Adipose tissue (tissue), 3 donors: ENCODE results near the gene GLI3. TPM values are rescaled to one million over a fixed set of nuclear protein-coding genes. Genes with fewer than 3 reads are reported as not detected.

Source experiments
- H3K27ac ChIP-seq: one replicate; pipeline ENCODE4 v1.5.1; 2013; ENCODE audit warnings: low read depth, low read length
- WGBS, 3 donors: extraction: QIAGEN DNeasy Blood & Tissue Kit; methylation state at CpG; one replicate each; pipeline ENCODE4 v1.1.7; 2013; 5-methylcytosine and 5-hydroxymethylcytosine counted together
- polyA plus RNA-seq, 3 donors: library from polyadenylated mRNA; stranded (reverse); fragments of 200-250 nt; gene quantifications; one replicate each; pipeline ENCODE4 v1.2.3, GENCODE V29; 2013
- donor health status: healthy with polysubstance abuse.
- donor health status: Bipolar disorder and iron deficiency.
- donor health status: healthy.

Gene GLI3
- polyA plus RNA-seq, 3 donors: 0.51 to 8.4 (median 6.5) TPM

DNA sequence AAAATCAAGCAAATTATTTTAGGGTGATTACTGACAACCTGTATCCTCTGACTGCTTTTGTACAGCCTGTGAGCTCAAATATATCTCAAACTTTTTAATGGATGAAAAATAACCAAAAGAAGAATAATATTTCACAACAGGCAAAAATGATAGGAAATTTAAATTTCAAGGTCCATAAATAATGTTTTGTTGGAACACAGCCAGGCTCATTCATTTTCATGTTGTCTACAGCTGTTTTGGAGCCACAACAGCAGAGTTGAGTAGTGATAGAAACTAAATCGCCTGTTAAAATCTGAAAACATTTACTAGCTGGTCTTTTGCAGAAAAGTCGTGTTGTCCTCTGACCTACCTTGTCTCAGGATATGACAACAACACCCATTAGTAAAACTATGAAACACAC is 75.9 kb downstream of the GLI3 start:
- 35 to 61% (median 53%) methylated on average over 2 of the region's 2 CpGs for WGBS, 3 donors
- H3K27ac ChIP-seq: no peak overlapping the region

DNA sequence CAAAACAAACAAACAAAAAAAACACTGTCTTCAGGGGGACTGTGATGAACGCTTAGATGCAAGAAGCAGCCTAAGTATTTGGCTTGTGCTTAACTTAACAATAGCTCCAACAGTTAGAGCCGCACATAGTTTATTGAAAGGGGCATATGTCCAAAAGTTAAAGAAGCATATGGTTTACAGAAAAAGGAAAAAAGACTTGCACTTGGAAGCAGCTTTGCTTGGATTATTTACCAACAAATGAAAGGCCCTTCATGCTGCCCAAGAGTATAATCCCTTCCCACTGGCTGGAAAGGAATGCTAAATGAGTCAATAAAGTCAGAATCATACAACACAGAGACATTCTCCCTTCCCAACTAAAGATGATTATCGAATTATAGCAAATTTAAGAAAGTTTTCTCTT is 77.9 kb downstream of the GLI3 start:
- WGBS, 3 donors: 56 to 71% (median 71%) methylated on average over 3 of the region's 3 CpGs

DNA sequence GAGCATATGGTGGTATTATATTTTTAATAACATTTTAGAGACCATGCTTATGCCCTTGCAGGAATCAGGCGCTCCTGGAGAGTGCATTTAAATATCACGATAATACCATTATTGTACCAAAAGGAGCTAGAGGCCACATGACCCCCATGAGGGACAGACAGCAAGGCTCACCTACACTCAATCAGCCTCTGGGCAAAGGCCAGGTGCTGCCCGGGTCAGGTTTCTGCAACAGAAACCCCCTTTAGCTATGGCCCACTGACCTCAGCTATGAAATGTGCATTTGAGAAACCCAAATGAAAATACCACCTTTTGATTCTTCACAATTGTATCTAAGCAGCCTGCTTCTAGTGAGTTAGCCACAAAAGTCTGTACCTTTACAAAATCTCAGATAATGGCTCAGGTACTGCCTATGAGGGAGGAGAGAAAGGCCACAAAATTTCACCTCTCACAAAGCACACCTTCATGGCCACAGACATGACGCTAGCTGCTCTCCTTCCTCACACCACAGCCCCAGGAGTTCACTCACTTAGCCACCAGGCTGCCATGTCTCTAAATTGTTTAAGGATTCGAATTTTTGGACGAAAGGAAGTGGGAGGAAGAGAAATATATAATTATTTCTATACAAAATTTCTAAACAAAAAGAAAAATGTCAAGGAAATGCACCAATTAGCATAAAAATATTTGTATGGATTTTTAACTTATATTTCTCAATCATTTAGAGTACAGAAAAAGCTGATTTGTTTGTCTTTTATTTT is 79.9 kb downstream of the GLI3 start:
- 70 to 89% (median 83%) methylated on average over 6 of the region's 6 CpGs for WGBS, 3 donors
- H3K27ac ChIP-seq: no peak overlapping the region

More for the DNA sequence above, 77.9 kb downstream of the GLI3 start:
- no peak overlapping the region for H3K27ac ChIP-seq

DNA sequence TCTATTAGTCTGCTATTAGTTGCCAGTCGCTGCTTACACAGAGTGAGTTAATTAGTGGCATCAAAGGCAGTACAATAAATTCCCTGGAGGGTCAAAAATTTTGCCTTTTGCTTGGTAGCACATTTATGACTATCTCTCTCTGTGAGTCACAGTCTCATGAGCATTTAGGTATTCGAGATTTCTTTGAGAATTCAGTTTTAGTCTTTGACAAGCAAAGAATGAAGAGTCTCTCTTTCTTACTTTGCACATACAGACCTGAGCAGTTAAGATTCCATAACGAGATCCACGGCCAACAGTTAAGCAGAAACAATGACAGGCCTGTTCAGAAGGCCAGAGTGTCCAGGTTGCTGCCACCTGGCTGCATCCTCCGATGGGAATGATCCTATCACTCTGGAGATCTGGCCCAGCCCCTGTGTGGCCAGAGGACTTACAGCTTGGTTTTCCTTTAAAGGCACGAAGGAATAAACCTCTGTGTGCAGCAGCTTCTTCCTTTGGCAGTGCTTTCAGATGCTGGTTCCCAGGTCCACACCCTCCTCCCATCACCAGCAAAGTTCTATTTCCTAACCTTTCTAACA is 80.6 kb downstream of the GLI3 start:
- 47 to 67% (median 64%) methylated on average over 6 of the region's 6 CpGs for WGBS, 3 donors
- H3K27ac ChIP-seq: no peak overlapping the region

DNA sequence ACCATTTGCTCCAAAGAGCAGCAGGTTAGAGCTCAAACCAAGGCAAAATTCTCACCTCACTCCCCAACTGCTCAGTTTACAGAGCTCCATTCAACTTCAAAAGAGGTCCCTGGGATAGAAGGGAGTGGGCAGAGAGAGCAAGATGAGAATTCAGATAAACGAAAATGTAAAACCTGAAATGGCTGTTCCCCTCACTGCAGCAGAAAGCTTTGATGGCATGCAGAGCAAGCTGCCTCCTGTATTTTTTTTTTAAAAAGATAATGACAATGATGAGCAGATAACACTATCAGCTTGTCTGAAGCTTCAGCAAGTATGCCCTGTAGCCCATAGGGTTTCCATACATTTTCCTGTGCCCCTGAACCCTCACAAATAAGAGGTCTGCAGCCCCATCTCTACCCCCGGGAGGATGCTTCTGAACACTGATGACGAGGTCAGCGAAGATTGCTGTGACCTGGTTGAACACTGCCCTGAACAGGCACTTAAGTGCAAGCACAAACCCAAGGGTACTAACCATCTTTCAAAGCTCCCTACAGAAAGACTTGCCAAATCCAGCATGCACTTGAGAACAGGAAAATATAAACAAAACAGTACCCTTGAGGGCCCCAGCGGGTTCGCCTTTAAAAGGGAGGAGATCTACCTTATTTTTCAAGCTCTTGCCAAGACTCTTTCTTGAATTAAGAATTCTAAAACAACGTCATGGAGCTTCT is 81.3 kb downstream of the GLI3 start:
- WGBS, 3 donors: 71 to 78% (median 77%) methylated on average over 7 of the region's 7 CpGs
- no peak overlapping the region for H3K27ac ChIP-seq

DNA sequence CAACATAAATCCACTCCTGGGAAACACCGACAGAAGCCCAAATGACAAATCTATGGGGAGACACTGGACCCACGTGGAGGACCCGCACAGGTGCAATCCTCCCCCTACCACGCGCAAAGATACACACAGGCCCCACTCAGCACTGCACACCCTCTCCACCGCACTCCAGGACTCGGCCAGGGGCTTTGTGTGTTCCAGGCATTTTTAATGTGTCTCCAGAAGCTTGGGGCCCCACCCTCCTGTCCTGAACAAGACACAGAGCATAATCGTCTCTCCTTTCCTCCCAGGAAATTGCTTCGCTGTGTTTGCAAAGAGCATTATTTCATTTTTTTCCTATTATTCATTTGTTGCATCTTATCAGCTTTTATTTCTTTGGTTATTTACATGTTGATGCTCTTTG is 82.8 kb downstream of the GLI3 start:
- 59 to 72% (median 62%) methylated on average over 9 of the region's 9 CpGs for WGBS, 3 donors
- no peak overlapping the region for H3K27ac ChIP-seq

DNA sequence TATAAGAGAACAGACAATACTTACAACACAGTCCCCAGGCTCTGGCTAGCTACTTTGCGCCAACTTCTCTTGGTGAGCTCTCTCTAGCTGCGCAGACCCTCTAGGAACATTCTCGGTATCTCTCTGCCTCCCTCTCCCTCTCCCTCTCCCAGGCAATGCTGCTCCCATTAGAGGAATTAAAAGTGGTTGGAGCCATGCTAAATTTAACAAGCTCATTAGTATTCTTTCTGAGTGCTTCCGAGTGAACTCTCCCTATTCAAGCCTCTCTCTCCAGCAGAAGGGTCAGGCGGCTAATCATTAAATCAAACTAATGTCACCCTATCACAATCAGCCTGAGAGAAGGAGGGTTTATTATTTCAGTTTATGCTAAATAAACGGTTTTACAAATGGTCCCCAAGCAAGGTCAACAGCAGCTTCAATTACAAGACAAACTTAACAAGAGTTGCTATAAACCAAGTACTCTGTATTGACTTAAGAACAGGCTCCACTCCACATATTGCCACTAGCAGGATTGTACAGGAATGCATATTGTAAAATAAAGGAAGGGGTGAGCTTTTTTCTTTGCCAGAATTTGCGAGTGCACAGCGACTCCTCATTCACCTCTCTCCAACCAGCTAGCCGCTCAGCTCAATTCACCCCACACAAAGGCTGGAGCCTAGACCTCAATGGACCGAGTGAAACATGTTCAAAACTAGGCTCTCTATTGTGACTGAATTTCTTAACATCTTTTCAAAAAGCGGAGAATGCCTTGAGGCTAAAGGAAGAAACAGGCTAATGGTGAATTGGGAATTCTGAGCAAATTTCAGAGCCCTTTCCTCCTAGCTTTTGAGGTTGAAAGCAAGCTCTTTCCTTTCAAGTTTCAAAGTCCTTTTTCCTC is 84.4 kb downstream of the GLI3 start:
- WGBS, 3 donors: 38 to 78% (median 71%) methylated on average over 11 of the region's 11 CpGs
- H3K27ac ChIP-seq: no peak overlapping the region

DNA sequence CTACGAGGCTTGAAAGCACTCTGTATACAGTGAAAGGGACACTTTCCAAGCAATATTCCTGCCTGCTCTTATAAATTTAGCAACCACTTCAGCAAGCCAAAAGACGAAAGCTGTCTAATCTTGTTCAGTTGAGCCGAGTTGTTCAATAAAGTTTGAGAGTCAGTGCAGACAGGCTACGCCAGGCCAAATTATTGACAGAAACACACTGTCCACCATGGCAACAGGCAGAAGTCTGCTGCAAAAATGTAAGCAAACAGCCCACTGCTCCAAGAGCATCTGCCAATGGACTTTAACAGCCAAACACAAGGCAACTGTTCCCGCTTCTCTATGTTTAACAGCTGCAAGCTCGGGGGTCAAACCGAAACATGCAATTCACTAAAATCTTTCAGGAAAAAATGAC is 85.7 kb downstream of the GLI3 start:
- H3K27ac ChIP-seq: no peak overlapping the region

DNA sequence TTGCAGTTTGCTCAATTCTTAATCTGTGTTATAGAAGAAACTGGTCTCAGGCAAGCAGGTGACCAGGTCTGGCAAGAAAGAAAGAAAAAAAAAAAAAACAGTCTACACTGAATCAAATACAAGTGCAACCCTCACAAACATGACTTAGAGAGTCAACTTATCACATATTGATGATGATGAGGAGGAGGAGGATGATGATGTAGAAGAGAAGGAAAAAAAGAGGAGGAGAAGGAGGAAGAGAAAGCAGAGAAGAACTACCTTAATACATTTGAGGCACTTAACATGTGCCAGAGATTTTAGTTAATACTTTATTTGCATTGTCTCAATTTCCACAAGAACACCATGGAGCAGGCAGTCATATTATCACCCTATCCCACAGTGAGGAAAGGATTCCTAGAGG is 91.5 kb downstream of the GLI3 start:
- H3K27ac ChIP-seq: no peak overlapping the region

More for the DNA sequence above, 85.7 kb downstream of the GLI3 start:
- 40 to 60% (median 59%) methylated on average over 7 of the region's 7 CpGs for WGBS, 3 donors

DNA sequence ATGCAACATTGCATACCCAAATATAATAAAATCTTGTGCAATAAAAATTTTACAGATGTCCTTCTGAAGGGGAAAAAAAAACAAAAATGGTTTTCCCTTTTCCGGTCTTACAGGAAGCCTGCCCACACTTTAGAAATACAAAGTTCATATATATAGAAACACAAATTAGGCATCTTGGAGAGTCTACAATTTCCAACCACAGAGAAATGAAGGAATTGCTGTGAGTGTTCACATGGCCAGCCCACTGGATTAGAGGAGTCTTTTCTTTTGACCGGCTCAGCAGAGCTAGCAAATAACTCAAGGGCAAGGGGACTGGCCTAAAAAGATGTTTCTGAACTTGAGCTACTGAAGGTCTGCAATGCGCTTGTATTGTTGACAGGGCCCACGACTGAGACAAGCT is 92.4 kb downstream of the GLI3 start:
- 50 to 54% (median 51%) methylated on average over 4 of the region's 4 CpGs for WGBS, 3 donors
- no peak overlapping the region for H3K27ac ChIP-seq

DNA sequence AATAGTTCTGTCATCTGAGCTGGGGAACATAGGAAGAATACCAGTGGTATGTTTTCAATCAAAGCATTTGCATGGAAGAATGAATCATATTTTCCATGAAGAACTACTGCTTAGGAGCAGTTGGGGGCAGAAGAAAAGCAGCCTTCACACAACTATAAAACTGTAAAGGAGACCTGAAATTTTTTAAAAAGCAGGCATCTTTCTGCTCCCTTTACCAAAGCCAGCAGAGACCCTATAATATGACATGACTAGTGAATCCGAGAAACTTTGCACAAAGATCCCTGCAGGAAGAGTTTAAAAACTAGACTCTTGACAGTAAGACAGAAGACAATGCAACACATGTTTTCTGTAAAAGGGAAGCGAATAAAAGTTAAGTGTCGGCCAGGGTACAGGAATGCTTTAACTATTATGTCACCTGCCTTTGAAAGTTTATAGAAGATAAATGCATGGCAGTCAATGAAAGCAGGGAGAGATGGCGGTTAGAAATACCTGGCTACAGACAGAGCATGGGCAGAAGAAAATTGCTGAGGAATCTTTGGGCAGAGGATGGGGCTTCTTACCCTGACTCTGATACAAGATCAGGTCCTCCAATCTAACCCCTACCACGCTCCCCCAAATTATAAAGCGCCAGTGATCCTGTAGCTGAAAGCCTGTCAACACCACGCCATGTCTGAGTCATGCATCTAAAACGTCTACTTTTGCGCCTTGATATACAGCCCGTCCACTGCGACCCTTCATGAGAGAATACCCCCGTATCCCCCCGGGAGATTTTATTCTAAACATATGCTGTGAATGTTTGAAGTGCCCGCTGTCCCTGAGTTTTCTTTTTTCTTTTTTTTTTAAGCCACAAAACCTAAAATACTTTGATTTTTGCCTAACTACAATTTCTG is 93.1 kb downstream of the GLI3 start:
- H3K27ac ChIP-seq: no peak overlapping the region
- 63 to 76% (median 73%) methylated on average over 14 of the region's 14 CpGs for WGBS, 3 donors

DNA sequence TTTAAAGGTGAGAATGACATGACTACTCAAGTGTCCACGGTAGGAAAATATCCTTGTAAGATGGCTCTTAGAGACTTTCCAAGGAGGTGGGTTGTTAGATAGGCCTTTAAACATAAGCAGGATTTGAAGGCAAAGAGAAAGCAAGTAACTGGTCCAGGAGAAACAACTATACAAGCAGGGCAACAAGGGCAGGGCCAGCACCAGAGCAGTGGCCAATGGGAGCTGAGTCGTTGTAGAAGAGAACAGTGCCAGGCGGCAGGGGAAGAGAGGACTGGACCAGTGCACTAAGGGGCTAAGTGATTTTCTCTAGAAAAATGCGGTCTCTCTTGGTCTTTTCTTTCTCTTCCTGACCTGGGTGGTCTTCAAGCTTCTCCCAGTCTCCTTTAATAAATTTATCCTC is 94.9 kb downstream of the GLI3 start:
- 86 to 93% (median 87%) methylated on average over 4 of the region's 4 CpGs for WGBS, 3 donors
- no peak overlapping the region for H3K27ac ChIP-seq

DNA sequence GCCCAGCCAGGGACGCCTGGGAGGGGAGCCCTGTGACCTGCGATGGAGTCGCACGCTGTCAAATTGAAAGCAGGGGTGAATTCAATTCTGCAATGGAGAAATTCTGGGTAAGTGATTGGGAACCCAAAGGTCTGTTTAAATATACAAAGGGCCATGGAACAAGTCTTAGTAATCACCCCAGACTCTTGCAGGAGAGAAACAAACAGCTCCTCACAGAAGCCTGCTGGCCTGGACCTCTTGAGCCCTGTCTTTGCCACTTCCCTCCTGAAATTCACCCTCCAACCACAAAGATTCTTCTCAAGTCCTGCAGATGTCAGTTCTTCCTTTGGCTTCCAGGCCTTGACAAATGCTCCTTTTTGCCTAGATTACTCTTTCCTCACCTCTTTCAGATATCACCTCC is 97.3 kb downstream of the GLI3 start:
- 87 to 94% (median 92%) methylated on average over 4 of the region's 4 CpGs for WGBS, 3 donors

DNA sequence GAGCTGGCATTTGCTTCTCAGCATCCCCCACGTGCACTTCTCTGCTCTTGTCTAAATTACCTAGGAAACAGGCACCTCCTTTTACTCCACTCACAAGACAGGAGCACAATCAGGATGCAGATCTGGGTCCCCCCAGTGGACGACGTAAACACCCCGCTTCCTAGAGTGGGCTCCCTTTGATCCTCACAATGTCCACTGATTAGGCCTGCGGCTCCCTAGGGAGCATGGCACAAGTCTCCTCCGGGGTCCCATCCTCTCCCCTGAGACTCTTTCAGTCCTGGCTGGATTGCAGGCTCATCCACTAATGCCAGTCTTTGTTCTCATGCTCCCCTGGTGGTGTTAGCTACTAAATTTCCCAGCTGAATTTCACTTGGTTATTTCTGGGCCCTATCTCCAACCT is 98.3 kb downstream of the GLI3 start:
- no peak overlapping the region for H3K27ac ChIP-seq
- 40 to 64% (median 62%) methylated on average over 6 of the region's 6 CpGs for WGBS, 3 donors

More for the DNA sequence above, 97.3 kb downstream of the GLI3 start:
- no peak overlapping the region for H3K27ac ChIP-seq

DNA sequence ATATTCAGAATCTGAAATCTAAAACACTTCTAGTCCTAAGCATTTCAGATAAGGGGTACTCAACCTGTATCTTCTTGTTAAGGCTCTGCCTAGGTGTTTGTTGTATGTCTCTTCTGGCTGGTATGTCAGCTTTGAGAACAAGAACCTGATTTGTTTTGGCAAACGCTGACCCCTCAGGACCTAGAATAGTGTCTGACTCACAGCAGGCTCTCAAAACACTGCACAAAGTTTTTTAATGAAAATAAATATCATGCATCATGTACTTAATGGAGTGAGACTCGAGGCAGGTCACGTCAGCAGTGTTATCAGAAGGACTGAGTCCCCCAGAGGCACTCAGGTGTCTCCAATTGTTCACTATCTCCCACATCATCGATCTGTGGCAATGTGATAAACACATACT is 99.1 kb downstream of the GLI3 start:
- WGBS, 3 donors: 57 to 67% (median 65%) methylated on average over 4 of the region's 4 CpGs
- no peak overlapping the region for H3K27ac ChIP-seq

DNA sequence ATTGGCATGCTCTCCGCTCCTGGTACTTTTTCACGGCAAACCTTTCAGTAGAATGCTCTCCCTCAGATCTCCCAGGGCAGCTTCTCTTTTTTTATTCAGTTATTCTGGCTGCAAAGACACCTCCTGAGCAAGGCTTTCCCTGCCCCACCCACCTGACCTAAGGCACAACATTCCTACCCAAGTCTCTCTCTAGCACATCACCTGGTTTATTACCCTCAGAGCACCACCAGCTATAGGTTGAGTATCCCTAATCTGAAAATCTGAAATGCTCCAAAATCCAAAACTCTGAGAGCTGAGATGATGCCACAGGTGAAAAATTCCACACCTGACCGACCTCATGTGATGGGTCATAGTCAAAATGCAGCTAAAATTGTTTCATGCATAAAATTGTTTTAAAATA is 99.6 kb downstream of the GLI3 start:
- H3K27ac ChIP-seq: no peak overlapping the region
- 80 to 94% (median 89%) methylated on average over 3 of the region's 3 CpGs for WGBS, 3 donors

DNA sequence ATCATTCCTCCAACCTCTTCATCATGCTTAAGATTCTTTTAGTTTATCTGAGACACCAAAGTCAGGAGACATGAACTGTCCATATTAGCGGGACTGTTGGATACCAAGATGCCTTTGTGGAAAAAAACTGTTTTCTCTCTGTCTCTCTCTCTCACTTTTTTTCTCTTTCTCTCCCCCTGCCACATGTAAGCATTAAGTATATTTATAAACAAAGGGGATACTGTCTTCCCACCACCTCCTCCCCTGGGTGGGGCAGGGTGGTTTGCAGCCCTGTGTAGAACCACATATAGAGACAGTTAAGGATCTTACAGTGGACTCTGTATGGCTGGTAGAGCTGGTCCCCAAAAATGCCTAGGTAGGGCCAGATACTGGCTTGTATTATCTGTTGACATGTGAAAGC is 101.3 kb downstream of the GLI3 start:
- WGBS, 3 donors: 74 to 97% (median 88%) methylated on average over 1 of the region's 1 CpG
- no peak overlapping the region for H3K27ac ChIP-seq
